AG08396 (cell line): ENCODE measurements around the gene FBLL1.
"Not testable (repeated sequence)": the region's sequence is repeated elsewhere in the genome, so short reads cannot be mapped to it uniquely, and the experiment has no call there.

ENCODE experiments used
- DNase-seq: peaks from one replicate; pipeline ENCODE4 v3.0.0; 2012; ENCODE audit warnings: low spot score, mixed read lengths

FBLL1 gene

DNA sequence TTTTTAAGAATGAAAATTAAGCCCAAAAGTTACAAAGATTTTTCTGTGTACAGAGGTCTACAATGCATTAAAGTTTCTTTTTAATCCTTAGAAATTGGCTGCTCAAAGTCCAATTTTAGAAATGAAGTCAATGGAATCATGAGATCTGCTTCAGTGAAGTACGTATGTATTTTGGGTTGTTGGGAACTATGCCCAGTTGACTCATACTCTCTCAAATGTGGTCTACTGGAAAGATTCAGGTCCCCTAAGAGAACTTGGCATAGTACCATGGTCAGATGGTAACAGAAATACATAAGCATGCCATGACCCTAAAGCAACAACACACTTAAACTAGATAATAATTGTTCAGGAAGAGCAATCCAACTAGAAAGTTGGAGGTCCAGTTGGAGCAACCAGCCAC, 23.0 kb downstream of the FBLL1 start:
- DNase-seq, result peak; percentile 45

DNA sequence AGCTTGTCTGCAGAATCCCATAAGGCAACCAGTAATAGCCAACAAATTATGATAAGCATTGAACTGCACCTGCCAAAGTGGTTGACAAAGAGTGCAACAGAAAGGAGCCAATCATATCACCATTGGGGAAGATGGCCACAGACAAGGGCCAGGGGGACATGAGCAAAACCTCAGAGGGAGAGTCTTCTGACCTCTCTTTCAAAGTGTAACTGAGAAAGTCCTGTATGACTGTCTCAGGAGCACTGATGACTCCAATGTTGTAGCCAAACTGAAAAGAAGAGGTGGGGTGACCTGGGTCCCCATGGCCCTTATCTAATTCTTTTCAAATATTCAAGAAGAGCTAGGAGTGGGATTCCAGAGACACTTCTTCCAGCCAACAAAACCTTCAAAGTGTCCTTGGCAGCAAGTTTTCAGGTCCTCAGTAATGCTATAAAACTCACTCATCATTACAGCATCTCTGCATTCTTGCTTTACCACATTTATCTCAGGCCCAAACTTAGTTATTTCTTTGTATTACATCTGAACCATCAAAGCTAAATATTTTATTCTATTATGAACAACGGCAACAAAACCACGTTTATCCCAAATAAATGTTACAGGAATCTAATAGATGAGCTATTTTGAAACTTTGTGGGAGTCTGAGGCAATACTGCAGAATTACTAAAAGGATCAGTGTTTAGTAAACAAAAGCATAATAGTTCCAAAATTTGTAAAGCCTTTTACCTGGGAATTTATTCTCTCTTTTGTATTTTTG, 24.4 kb downstream of the FBLL1 start:
- no peak for DNase-seq

DNA sequence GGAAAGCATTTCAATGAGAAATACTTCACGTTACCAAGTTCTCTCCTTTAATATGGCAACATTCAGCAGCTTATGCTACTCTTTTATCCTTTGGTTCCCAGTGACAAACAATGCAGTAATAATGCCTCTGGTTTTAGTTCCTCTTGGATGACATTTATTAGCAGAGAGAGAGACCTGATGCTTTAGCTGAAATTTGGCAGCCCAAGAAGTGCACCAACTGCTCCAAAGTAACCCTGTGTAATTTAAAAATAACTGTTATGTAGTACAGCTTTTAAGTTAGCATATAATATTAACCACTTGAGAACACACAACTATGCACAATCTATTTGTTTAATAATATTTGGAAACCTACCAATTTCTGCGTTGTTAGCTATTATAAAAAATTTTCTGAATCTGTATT, 28.3 kb downstream of the FBLL1 start:
- DNase-seq, result no peak

DNA sequence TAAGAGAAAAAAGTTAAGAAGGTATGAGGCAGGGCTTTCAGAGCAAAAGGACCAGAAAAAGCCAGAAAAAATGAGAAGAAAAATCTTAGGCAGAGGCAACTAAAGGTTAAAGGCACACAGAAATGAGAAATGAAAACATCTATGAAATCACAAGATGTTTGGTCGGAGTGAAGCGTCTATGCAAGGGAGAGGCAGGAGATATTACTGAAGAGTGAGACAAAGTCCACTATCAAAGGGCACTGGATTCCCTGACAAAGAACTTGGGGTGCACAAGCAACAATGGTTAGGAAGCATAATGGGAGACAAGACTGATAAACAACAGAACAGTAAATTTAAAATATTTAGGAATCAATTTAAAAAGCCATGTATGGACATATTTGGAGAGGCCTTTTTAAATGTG, 33.2 kb downstream of the FBLL1 start:
- no peak for DNase-seq

DNA sequence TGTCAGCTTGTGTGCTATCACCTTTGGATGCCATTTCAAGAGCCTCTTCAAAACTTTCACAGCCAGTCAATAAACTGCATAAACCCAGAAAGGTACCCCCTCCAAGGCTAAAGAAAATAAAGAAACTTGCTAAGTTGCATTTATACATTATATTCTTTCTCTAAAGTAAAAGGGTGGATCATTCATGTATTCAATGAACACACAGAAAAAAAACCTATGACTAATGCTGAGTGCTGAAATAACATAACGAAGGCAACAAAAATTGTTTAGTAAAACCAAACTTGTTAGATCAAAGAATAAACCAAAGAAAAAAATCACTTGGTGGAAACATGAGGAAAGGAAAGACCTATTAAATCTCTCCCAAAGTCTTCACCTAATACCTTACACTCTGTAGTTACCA, 34.9 kb downstream of the FBLL1 start:
- DNase-seq, result no peak

DNA sequence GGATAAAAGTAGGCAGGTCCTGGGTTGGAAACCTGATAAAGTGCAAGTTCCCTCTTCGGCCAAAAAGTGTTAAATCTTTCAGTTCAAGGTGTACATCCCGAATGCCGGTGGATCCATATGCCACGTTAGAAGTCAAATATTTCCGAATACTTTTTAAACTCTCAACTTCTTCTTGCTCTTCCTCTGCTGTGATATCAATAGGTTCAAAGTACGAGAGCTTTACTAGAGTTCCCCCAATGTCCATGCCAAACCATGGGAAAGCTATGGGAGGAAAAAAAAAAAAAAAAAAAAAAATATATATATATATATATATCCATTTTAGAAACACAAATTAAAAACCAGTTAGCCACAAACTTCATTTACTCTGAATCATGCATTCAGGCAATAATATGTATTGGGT, 39.6 kb downstream of the FBLL1 start:
- DNase-seq, result no peak

DNA sequence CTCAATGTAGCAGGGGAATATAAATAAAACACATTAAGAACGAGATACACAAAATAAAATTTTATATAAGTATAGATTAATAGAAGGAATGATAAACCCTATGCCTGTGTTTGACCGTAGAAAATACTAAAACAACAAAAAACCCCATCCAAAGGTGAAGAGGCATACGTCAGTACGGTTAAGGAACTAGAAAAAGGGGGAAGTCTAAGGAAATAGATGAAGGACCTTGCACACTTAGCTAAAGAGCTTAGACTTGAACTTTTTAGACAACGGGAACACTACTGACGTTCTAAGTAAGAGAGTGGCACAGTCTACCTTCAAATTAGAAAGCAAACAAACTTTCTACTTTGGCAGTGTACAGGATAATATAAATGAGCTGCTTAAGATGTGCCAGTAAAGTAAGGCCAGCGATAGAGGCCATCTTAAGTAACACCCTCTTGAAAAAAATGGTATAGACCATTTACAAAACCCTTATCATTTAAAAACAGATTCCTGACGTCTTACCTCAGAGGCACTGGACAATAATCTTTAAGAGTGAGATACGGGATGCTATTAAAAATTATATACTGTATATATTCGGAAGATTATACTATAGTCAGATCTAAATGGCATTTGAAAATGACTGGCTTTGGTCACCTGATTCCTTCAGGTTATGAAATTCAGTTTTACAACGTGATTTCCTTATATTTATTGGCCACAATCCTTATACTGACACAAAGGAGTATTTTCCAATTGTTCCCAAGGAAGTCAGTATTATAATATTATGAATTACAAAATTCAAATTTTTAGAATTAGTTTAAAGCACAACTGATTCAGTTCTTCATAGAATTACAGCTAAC, 41.6 kb downstream of the FBLL1 start:
- no peak for DNase-seq

DNA sequence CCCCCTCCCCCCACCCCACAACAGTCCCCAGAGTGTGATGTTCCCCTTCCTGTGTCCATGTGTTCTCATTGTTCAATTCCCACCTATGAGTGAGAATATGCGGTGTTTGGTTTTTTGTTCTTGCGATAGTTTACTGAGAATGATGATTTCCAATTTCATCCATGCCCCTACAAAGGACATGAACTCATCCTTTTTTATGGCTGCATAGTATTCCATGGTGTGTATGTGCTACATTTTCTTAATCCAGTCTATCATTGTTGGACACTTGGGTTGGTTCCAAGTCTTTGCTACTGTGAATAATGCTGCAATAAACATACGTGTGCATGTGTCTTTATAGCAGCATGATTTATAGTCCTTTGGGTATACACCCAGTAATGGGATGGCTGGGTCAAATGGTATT, 44.6 kb downstream of the FBLL1 start:
- not testable (repeated sequence) for DNase-seq

DNA sequence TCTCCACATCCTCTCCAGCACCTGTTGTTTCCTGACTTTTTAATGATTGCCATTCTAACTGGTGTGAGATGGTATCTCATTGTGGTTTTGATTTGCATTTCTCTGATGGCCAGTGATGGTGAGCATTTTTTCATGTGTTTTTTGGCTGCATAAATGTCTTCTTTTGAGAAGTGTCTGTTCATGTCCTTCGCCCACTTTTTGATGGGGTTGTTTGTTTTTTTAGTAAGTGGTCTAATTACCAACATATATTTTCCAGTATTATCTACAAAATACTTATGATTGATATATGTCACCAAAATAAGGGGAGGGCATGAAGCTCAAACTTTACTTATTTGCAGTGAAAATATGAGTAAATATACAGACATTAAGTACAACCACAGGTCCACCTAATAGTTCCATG, 45.1 kb downstream of the FBLL1 start:
- not testable (repeated sequence) for DNase-seq

DNA sequence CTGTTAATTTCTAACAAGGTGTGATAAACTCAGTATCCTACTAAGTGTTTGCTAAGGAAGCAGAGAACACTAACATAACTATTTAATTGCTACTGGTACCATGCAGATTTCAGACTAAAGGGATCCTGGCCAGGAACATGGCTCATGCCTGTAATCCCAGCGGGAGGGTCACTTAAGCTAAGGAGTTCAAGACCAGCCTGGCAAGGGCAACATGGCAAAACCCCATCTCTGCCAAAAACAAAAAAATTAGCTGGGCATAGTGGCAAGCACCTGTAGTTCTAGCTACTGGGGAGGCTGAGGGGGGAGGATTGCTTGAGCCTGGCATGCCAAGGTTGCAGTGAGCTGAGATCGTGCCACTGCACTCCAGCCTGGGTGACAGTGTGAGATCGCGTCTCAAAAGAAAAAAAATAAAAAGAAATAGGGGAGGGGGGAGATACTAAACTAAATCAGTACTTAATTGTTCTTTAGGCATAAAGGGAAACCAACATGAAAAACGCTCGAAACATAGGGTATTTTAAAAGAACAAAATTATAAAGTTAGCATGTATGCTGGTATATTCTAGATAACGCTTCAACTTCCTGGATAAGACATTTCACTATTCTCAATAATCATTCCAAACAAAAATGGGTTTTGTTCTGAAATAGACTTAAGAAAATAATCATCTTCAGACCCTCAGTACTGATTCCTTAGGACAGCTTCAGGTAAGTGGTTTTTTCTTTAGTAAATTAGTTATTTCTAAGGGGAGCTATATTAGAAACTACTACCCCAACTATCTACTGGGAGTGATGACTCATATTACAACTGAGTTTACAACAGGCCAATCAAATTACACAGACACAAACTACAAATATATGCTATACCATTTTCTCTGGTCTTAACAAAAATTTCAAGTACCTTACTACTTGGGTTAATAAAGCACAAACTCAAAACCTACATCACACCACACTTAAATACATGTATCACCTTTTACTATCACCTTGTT, 46.6 kb downstream of the FBLL1 start:
- no peak for DNase-seq

DNA sequence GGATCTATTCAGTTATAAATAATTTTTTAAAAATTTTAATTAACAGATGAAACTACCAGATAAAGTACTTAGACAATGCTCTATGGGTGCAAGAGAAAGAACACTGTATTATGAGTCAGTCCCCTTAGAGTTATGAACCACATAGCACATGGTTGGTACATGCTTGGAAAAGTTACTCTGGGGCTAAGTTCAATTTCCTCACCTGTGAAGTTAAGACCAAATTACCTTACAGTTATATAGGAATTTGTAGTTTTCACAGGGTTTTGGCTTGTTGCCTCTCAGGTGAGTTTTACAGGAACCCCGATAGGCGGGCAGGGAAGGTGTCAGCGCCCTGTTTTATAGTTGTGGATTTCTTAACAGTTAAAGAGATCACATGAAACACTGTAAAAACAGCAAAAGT, 48.9 kb downstream of the FBLL1 start:
- peak; percentile 24 for DNase-seq

DNA sequence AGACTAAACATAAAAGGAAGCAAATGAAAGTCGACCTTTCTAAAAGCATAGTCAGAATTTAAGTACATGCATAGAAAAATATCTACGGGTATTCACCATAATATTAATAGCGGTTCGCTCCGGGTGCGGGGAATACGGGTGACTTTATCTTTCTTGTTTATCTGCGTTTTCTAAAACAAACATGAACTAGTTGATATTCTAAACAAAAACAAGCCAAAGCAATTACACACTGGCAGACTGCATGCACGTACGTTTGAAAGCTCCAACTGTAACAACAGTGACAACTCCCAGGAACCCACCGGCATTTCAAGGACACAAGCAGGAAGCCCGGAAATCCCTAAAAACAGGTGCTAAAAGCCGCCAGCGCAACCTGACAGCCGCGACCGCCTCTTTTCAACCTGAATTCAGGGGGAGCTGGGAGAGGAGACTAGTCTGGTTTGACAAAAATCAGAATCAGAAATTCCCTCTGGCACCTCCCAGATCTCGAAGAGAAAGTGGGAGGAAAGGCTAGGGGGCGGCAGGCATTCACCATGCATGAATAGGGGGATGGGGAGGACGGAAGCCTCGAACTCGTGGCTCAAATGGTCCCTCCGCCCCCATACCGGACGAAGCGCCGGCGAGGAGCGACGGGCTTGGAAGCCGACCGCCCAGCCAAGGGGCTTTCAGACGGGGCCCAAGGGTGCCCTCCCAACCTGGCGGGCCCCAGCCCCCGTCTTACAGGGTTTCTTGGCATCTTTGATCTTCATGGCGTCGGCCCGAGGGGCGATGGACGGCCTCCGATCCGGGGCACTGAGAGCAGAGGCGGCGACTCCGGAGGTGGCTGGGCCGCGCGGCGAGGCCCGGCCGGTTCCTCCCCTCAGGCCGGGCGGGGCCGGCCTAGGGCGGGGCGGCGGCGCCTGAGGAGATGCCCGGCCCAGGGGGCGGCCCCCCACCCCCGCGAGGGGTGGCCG, 49.7 kb downstream of the FBLL1 start, which contains the start of gene PANK3:
PANK3 (minus strand) TSS at position 831 of the 950 bp plus-strand sequence; CDS start at position 746, 85 bp downstream.
- peak; percentile 92 for DNase-seq

DNA sequence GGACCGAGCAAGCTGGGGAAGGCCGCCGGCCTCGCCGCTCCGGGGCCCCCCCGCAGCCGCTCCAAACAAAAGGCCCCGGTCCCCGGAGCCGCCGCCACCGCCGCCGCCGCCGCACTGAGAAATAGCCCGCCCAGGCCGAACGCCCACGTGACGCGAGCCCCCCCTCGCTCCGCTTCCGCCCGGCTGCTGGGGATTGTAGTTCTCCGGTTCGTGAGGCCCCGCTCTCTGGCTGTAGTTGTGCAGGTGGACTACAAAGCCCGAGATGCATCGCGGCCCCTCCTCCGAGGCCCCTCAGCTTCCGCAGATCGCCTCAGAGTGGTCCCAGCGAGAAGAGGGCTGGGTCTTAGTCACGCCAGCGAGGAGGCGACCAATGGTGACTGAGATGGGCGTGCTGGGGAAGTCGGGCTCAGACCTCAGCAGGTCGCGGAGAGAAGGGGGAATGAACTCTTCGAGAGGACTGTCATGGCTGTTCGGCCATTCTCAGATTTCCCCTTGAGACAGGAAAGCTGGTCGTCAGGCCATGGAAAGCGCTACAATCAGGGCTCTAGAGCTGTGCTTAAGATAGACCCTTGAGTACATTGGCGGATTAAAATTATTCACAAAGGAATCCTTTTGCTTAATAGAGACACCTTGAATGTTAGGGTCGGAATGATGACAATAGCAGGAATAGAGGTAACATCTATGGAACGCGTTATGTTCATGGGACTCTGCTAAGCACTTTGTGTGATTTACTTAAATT, 50.6 kb downstream of the FBLL1 start:
- peak; percentile 98 for DNase-seq

DNA sequence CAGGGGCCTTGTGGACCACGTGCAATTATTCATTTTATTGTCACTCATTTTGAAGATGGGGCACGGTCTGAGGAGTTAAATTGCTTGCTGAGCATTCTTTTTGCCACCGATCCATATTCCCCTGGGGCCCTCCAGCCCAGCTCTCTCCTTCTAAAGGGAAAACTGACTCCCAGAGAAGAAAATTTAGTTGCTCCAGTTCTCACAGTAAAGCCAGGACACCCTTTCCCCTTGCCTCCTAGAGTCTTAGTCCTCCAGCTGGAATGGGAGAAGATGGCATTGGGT, 51.1 kb downstream of the FBLL1 start:
- no peak for DNase-seq
